ENCODE data around the gene CTTN.
"Not testable (repeated sequence)": the region's sequence is repeated elsewhere in the genome, so short reads cannot be mapped to it uniquely, and the experiment has no call there.

The CTTN gene

GRCh38 chr11:70381872-70382861 is 16.2 kb upstream of the CTTN start:
- DNase-seq, result no peak

GRCh38 chr11:70383664-70384565 is 14.4 kb upstream of the CTTN start:
- DNase-seq, result no peak

- no peak for DNase-seq
Observed at GRCh38 chr11:70384566-70385152, 13.7 kb upstream of the CTTN start.

GRCh38 chr11:70387564-70387963 is 10.8 kb upstream of the CTTN start:
- DNase-seq, result no peak

- no peak for DNase-seq
Observed at GRCh38 chr11:70389201-70389600, 9.1 kb upstream of the CTTN start.

- DNase-seq, result not testable (repeated sequence)
Observed at GRCh38 chr11:70390882-70391281, 7.4 kb upstream of the CTTN start.

GRCh38 chr11:70394211-70394950 is 3.9 kb upstream of the CTTN start:
- no peak for DNase-seq

- DNase-seq, result no peak
Observed at GRCh38 chr11:70397336-70397982, 870 bp upstream of the CTTN start.

GRCh38 chr11:70398834-70399680 is 728 bp downstream of the CTTN start:
- no peak for DNase-seq

- no peak for DNase-seq
Observed at GRCh38 chr11:70399681-70400112, 1.4 kb downstream of the CTTN start.

- DNase-seq, result no peak
Observed at GRCh38 chr11:70400643-70401042, 2.3 kb downstream of the CTTN start.

GRCh38 chr11:70402016-70402415 is 3.7 kb downstream of the CTTN start:
- DNase-seq, result no peak

- DNase-seq, result no peak
Observed at GRCh38 chr11:70402685-70403084, 4.4 kb downstream of the CTTN start.

- no peak for DNase-seq
Observed at GRCh38 chr11:70404244-70404643, 5.9 kb downstream of the CTTN start.

- no peak for DNase-seq
Observed at GRCh38 chr11:70405679-70406395, 7.5 kb downstream of the CTTN start.

- no peak for DNase-seq
Observed at GRCh38 chr11:70407121-70407520, 8.8 kb downstream of the CTTN start.

- DNase-seq, result no peak
Observed at GRCh38 chr11:70407814-70408213, 9.5 kb downstream of the CTTN start.

- not testable (repeated sequence) for DNase-seq
Observed at GRCh38 chr11:70408326-70408725, 10.0 kb downstream of the CTTN start.

- DNase-seq, result no peak
Observed at GRCh38 chr11:70409437-70409836, 11.1 kb downstream of the CTTN start.

- DNase-seq, result no peak
Observed at GRCh38 chr11:70409871-70410270, 11.5 kb downstream of the CTTN start.
